PC-9 (cell line): ENCODE results near the gene PRSS3. TPM values are rescaled to one million over a fixed set of nuclear protein-coding genes. Genes with fewer than 3 reads are reported as not detected.

Experiments
- BruUV-seq: library from RNA; stranded (reverse); fragments of 400-500 nt; replicated peaks from 2 replicates; lab custom pipeline; 2021; lab: Mats Ljungman, UMichigan
- CTCF ChIA-PET: fragments of 300-600 bp; sonication (Branson Sonifier 250); formaldehyde crosslinking; loops from one replicate; lab custom pipeline; 2022; ENCODE audit warnings: antibody characterized with exemption; lab: Charles Lee
- POLR2A ChIA-PET: fragments of 300-600 bp; sonication (Branson Sonifier 250); formaldehyde crosslinking; loops from one replicate; lab custom pipeline; 2022; ENCODE audit warnings: antibody characterized with exemption; ENCODE audit not compliant: unreplicated experiment; lab: Charles Lee
- DNase-seq, 2 experiments: peaks; one replicate each; pipeline versions ENCODE4 v3.0.0 to v3.0.0-alpha.2; 2015 to 2022; ENCODE audit warnings: mixed read lengths in 1 of 2
- H2AFZ ChIP-seq: fragments of 200-600 bp; sonication (generic); 2 replicates; pipeline ENCODE4 v1.8.1; 2017; ENCODE audit warnings: antibody characterized with exemption
- H3F3A ChIP-seq: fragments of 200-600 bp; sonication (generic); 2 replicates; pipeline ENCODE4 v1.8.1; 2017; ENCODE audit warnings: antibody characterized with exemption, mild to moderate bottlenecking, low read depth; ENCODE audit not compliant: insufficient read depth
- H3K27ac ChIP-seq: fragments of 200-600 bp; sonication (generic); 2 replicates; pipeline ENCODE4 v1.6.1; 2016; ENCODE audit warnings: mixed run types
- H3K27me3 ChIP-seq: fragments of 200-600 bp; sonication (generic); 2 replicates; pipeline ENCODE4 v1.6.1; 2016; ENCODE audit warnings: low read depth, mixed run types; ENCODE audit not compliant: insufficient read depth
- H3K36me3 ChIP-seq: fragments of 200-600 bp; sonication (generic); 2 replicates; pipeline ENCODE4 v1.6.1; 2016; ENCODE audit warnings: low read depth, mixed run types
- H3K4me1 ChIP-seq: fragments of 200-600 bp; sonication (generic); replicated peaks from 2 replicates; pipeline ENCODE4 v1.6.1; 2016; ENCODE audit warnings: mixed run types; ENCODE audit not compliant: insufficient read depth
- H3K4me2 ChIP-seq: fragments of 200-600 bp; sonication (generic); 2 replicates; pipeline ENCODE4 v1.6.1; 2017; ENCODE audit warnings: mixed run types
- H3K4me3 ChIP-seq: fragments of 200-600 bp; sonication (generic); 2 replicates; pipeline ENCODE4 v1.6.1; 2016; ENCODE audit warnings: mixed run types
- H3K79me2 ChIP-seq: fragments of 200-600 bp; sonication (generic); 2 replicates; pipeline ENCODE4 v1.6.1; 2017; ENCODE audit warnings: low read depth, mixed run types
- H3K9me2 ChIP-seq: fragments of 200-600 bp; sonication (generic); 2 replicates; pipeline ENCODE4 v1.8.1; 2017; ENCODE audit warnings: mild to moderate bottlenecking; ENCODE audit not compliant: insufficient read depth
- H3K9me3 ChIP-seq: fragments of 200-600 bp; sonication (generic); 2 replicates; pipeline ENCODE4 v1.8.1; 2016; ENCODE audit warnings: low read depth; ENCODE audit not compliant: insufficient read depth
- H4K20me1 ChIP-seq: fragments of 200-600 bp; sonication (generic); 2 replicates; pipeline ENCODE4 v1.8.1; 2017; ENCODE audit not compliant: insufficient read depth
- CTCF ChIP-seq: fragments of 200-600 bp; sonication (generic); conservative IDR thresholded peaks from 2 replicates; pipeline ENCODE4 v1.6.1; 2017; ENCODE audit warnings: mixed run types, antibody characterized with exemption, mild to moderate bottlenecking, moderate library complexity
- EZH2 ChIP-seq: fragments of 200-600 bp; sonication (generic); IDR thresholded peaks from 2 replicates; pipeline ENCODE4 v1.8.0; 2017; ENCODE audit warnings: antibody characterized with exemption, low read depth
- intact Hi-C: fragments of 100-400 bp; cut with micrococcal nuclease; formaldehyde crosslinking; loops from one replicate; pipeline ENCODE4 v1.10.0; 2022; ENCODE audit not compliant: unreplicated experiment
- total RNA-seq: library from RNA; stranded (reverse); gene quantifications from 2 replicates; pipeline ENCODE4 v1.2.3, GENCODE V29; 2021

PRSS3 gene
- total RNA-seq, 1 experiment from 2014 or later: 1.6 TPM

- Histone ChIP-seq H3K9me3 (no peaks in the 10 kb centered on the region; the same call in 1 of the 2 replicates), H3K4me3 (no peak overlapping the region), H3K27me3 (no peaks in the 10 kb centered on the region), H3F3A (peaks cover 26% of the 10 kb centered on the region), H3K27ac (no peak overlapping the region), H3K4me1 (peaks cover 59% of the 10 kb centered on the region), H3K79me2 (peaks cover 10% of the 10 kb centered on the region; the same call in 1 of the 2 replicates), H4K20me1 (no peaks in the 10 kb centered on the region), H3K9me2 (no peaks in the 10 kb centered on the region), H3K36me3 (no peaks in the 10 kb centered on the region), H3K4me2 (no peak overlapping the region), H2AFZ (no peak overlapping the region)
- TF ChIP-seq EZH2 (no peak), CTCF (no peak)
- ChIA-PET CTCF (no interaction called here), POLR2A (no interaction called here)
- DNase-seq: no peak
- intact Hi-C loops: no loop called here
- BruUV-seq: no TSS peak
Measured at GRCh38 chr9:33776578-33776977, 18.8 kb upstream of the PRSS3 start.

GRCh38 chr9:33778700-33779351, 16.5 kb upstream of the PRSS3 start:
- Histone ChIP-seq H3K9me2 (no peaks in the 10 kb centered on the region), H3K9me3 (no peaks in the 10 kb centered on the region; the same call in 1 of the 2 replicates), H3K79me2 (peaks cover 13% of the 10 kb centered on the region; the same call in 1 of the 2 replicates), H2AFZ (no peak overlapping the region), H3K36me3 (no peaks in the 10 kb centered on the region), H3K4me3 (peak overlapping the region; percentile 47), H3K27ac (peak overlapping the region; percentile 84), H3K4me1 (peaks cover 62% of the 10 kb centered on the region), H3K27me3 (no peaks in the 10 kb centered on the region), H3K4me2 (peak overlapping the region; percentile 72), H3F3A (peaks cover 21% of the 10 kb centered on the region), H4K20me1 (no peaks in the 10 kb centered on the region)
- DNase-seq: peak; percentile 44 to 60
- intact Hi-C loops: loop anchor here (1.0 kb wide), 2 partner anchors 37 to 41 kb away; no protein-coding TSS in a partner anchor
- TF ChIP-seq CTCF (peak; percentile 85), EZH2 (no peak)
- BruUV-seq: TSS peak; percentile 76
- POLR2A ChIA-PET: interaction anchor here (0.6 kb wide), 1 partner anchor 43 kb away, joined by 8 read pairs; no protein-coding TSS in a partner anchor
- CTCF ChIA-PET: interaction anchor here (0.7 to 1.4 kb wide), 4 partner anchors 26 to 43 kb away, joined by 3 to 13 read pairs (median 4); no protein-coding TSS in a partner anchor

- TSS peak; percentile 66 for BruUV-seq
- Histone ChIP-seq H3K9me3 (no peaks in the 10 kb centered on the region; the same call in 1 of the 2 replicates), H3K79me2 (peaks cover 13% of the 10 kb centered on the region; the same call in 1 of the 2 replicates), H3K9me2 (no peaks in the 10 kb centered on the region), H4K20me1 (no peaks in the 10 kb centered on the region), H3K27ac (peak overlapping the region; percentile 84), H3K36me3 (no peaks in the 10 kb centered on the region), H3K27me3 (no peaks in the 10 kb centered on the region), H3K4me2 (peak overlapping the region; percentile 75), H3K4me1 (peaks cover 48% of the 10 kb centered on the region), H3K4me3 (peak overlapping the region; percentile 38; the same call in 1 of the 2 replicates), H2AFZ (no peak overlapping the region), H3F3A (peaks cover 19% of the 10 kb centered on the region)
- intact Hi-C loops: no loop called here
- DNase-seq: peak in 1 of 2 experiments; percentile 69
- TF ChIP-seq EZH2 (no peak), CTCF (no peak)
- ChIA-PET CTCF (no interaction called here), POLR2A (no interaction called here)
Measured at GRCh38 chr9:33780276-33780675, 15.1 kb upstream of the PRSS3 start.
